GM18507 (cell line): ENCODE measurements around the gene NONO.
"Not testable (repeated sequence)": the region's sequence is repeated elsewhere in the genome, so short reads cannot be mapped to it uniquely, and the experiment has no call there.

Experiments
- DNase-seq: peaks from one replicate; pipeline ENCODE4 v3.0.0; 2011; ENCODE audit warnings: low read depth; ENCODE audit not compliant: insufficient read length; ENCODE audit errors: extremely low spot score
- FAIRE-seq: peaks from 2 replicates; lab custom pipeline; 2011; peaks lifted over from hg19 to GRCh38; lab: Jason Lieb, UNC

The NONO gene

GRCh38 chrX:71281300-71281699 is 2.1 kb upstream of the NONO start:
- not testable (repeated sequence) for DNase-seq, FAIRE-seq

GRCh38 chrX:71282514-71283402 is 677 bp upstream of the NONO start:
- DNase-seq (peak; percentile 1), FAIRE-seq (no peak)

GRCh38 chrX:71285929-71286328 is 2.5 kb downstream of the NONO start:
- FAIRE-seq (no peak), DNase-seq (no peak)

GRCh38 chrX:71291381-71291780 is 7.9 kb downstream of the NONO start:
- FAIRE-seq (no peak), DNase-seq (no peak)

- no peak for DNase-seq
- no peak for FAIRE-seq
Observed at GRCh38 chrX:71292669-71293365, 9.4 kb downstream of the NONO start.

- DNase-seq (no peak), FAIRE-seq (no peak)
Observed at GRCh38 chrX:71296806-71297205, 13.4 kb downstream of the NONO start.

- FAIRE-seq (no peak), DNase-seq (no peak)
Observed at GRCh38 chrX:71298119-71298518, 14.7 kb downstream of the NONO start.

- not testable (repeated sequence) for FAIRE-seq, DNase-seq
Observed at GRCh38 chrX:71300064-71300463, 16.6 kb downstream of the NONO start.

GRCh38 chrX:71300495-71300894 is 17.1 kb downstream of the NONO start:
- DNase-seq: not testable (repeated sequence)
- FAIRE-seq: peak; percentile 31

- FAIRE-seq (no peak), DNase-seq (no peak)
Observed at GRCh38 chrX:71301195-71301924, 17.9 kb downstream of the NONO start, which contains the start of gene ITGB1BP2. Gene ITGB1BP2 (plus strand): TSS chrX:71301750. CDS start chrX:71301807, 57 bp downstream.

- DNase-seq (no peak), FAIRE-seq (no peak)
Observed at GRCh38 chrX:71302461-71303213, 19.2 kb downstream of the NONO start.

GRCh38 chrX:71304561-71304960 is 21.1 kb downstream of the NONO start:
- DNase-seq (no peak), FAIRE-seq (no peak)

GRCh38 chrX:71315917-71316316 is 32.5 kb downstream of the NONO start:
- DNase-seq (no peak), FAIRE-seq (no peak)

GRCh38 chrX:71316959-71317358 is 33.5 kb downstream of the NONO start:
- not testable (repeated sequence) for DNase-seq, FAIRE-seq

- no peak for DNase-seq
- FAIRE-seq: no peak
Observed at GRCh38 chrX:71320126-71320525, 36.7 kb downstream of the NONO start.

GRCh38 chrX:71321731-71322130 is 38.3 kb downstream of the NONO start:
- FAIRE-seq (peak; percentile 69), DNase-seq (no peak)

GRCh38 chrX:71324452-71324851 is 41.0 kb downstream of the NONO start:
- DNase-seq, FAIRE-seq: not testable (repeated sequence)

GRCh38 chrX:71326394-71326793 is 43.0 kb downstream of the NONO start:
- FAIRE-seq (no peak), DNase-seq (no peak)

- not testable (repeated sequence) for DNase-seq, FAIRE-seq
Observed at GRCh38 chrX:71349151-71349665, 65.8 kb downstream of the NONO start.
